IPS DF 4.7 (cell line): Measurements from ENCODE around the gene GUCY1A2.

ENCODE experiments used
- DNase-seq: peaks from one replicate; pipeline ENCODE4 v3.0.0-alpha.2; 2013; ENCODE audit warnings: low spot score; ENCODE audit errors: extremely low read depth

Gene GUCY1A2

DNA sequence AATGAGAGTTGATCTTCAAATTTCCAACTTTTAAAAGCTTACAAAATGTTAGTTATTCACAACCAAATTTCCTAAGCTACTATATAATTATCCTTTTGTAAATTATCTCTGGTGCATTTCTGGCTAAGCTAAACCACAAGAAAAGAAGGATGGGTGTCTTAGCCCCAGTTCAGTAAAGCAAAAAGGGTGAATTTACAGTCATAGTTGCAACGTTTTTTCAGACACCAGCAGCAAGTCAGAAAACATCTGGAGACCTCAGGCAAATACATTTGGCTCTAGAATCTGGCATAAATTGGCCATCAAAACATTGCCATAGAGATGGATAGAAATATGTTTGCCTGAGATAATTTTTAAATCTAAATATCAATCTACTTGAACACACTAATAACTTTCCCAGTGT, 257.0 kb downstream of the GUCY1A2 start:
- DNase-seq: no peak

DNA sequence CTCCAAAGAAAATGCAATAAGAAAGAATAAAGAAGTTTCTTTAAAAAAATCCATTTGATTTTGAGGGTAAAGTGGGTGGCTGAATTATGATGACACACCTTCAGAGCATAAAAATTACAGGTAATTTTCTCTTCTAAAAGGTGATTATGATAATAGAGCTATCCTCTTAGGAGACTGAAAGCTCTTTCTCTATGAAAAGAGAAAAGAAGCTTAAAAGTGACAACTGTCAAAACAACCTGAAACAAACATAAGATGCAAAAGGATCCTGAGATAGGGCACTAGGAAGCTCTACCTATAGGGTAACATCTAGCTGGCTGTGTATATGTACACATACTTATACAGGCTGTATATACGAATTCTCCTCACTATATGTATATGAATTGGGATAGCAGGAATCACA, 270.2 kb downstream of the GUCY1A2 start:
- DNase-seq: no peak

DNA sequence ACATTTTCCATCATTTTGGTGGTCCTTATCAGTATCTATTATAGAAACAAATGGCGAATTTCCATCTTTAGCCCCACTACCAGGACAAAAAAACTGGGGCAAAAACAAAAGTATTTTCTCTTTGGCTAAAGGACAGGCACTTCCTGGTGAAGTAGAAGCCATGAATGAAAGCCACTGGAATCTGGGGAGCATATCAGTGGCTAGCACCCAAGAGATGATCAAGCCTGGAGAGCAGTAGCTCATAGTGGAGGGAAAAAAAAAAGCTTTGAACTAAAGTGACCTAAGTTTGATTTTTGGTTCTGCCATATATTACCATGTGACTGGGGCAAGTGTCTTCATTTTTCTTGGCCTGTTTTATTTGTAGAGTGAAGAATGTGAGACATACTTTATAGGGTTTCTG, 272.3 kb downstream of the GUCY1A2 start:
- no peak for DNase-seq

DNA sequence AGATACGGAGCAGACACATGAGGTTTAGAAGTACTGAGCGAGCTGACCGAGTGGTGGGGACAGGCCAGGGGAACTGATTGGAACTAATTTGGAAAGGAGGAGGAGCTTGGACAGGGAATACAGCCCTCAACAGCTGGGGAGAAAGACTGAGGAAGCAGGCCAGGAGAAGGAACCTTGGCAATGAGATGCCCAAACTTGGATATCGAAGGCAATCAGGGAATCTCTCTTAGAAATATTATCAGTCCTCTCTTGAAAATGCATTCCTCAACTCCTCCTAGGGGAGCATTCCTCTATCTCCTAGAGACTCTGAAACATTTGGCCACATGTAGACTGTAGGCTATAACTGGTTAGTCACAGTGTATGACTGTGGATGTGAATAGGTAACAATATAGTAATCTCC, 284.6 kb downstream of the GUCY1A2 start:
- DNase-seq: no peak

DNA sequence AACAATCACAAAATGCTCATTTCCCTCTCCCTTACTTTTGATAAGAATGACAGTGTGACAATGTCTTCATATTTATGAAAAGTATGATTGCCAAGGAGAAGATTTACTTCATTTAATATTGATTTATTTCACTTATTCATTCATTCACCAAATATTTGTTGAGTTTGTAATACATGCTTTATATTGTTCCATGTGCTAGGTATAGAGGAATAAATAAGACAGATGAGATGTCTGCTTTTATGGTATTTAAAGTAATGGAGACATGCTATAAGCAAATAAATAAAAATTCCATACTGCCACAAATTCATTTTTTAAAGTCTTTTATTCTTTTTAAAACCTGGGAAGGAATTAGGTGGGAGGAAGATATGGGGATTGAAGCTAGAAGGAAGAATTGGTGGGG, 289.4 kb downstream of the GUCY1A2 start:
- no peak for DNase-seq

DNA sequence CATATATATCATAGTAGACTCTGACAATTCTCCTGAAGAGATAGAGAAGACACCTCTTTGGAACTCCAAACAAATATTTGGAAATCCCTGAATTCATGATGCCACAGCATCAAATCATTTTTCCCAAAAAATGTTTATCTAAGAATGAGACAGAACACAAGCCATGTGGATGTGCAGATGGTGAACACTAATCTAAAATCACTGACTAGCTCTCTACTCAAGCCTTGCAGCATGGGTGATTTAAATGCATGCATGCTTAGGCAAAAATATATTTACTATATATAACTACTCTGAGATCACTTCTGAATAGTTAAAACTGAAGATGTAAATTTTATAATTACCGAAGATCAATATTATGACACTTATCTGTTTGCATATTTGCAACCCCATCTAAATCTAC, 289.9 kb downstream of the GUCY1A2 start:
- no peak for DNase-seq

DNA sequence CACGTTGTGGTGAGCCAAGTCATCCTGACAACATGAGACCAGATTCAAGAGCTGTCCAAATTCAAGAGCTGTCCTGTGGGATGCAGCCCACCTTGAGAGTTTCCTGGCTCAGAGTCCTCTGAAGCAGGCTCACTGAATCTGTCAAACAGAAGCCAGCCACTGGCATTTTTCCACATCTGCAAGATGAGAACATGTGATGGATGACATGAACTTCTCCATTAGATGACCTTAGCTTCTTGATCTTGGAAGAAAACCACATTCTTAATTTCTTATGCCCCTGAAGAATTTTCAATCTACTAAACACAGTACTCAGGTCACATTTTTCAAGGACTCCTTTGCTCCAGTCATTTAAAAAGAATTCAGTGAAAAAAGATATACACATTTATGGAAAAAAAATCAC, 291.0 kb downstream of the GUCY1A2 start:
- no peak for DNase-seq

DNA sequence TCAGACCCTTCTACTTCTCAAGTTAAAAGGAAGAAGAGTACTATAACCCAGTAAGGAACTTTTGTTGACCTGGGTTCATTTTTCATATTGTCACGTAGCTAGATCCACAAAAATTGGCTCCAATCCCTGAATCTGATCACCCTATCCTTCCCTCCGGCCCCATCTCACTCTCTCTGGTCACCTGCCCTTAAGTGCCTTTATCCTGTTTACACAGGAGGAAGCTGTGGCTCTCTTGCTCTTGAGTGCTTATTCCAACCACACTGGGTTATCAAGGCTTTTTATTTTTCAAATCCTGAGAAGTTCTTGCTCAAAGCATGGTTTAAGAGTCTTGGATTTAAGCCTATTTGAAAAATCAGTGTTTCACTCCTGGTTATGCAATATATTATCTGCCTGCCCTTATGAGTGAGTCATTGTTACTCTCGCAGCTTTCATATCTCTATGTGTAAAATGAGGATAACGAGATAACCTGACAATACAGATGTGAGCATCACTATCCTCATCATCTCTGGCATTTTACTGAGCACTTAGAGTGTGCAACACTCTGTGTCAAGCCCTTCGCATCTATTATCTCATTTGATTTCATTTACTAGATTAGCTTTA, 293.9 kb downstream of the GUCY1A2 start:
- no peak for DNase-seq

DNA sequence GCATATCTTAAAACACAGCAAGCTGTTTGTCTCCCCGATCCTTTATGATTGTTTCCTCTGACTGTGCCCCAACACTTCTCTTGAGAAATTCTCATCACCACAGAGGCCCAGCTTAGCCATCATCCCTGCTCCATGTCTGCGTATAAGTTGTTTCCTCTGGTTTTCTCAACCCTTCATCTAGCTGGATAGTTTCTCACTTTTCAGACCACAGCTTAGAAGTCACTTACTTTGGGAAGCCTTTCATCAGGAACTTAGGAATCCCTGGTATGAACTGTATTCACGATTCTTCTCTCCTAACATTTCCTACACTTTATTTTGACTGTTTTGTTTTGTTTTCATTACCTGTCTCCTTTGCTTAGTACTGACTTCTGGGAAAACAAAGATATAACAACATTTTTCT, 295.2 kb downstream of the GUCY1A2 start:
- no peak for DNase-seq

DNA sequence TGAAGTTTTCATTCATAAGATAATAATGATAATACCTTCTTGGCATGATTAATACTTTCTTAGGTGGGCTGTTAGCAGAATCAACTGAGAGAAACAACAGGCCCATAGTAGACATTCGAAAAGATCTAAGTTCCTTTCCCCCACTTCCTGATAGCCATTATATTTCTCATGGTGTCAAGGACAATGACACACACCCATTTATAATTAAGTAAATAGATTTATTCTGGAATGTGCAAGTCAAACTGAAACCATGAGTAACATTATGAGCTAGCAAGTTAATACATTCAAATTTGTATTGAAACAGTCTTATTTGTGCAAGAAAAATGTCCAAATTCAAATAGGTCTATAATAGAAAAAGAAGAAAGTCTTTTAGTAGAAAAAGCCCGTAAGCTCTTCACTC, 301.1 kb downstream of the GUCY1A2 start:
- no peak for DNase-seq

DNA sequence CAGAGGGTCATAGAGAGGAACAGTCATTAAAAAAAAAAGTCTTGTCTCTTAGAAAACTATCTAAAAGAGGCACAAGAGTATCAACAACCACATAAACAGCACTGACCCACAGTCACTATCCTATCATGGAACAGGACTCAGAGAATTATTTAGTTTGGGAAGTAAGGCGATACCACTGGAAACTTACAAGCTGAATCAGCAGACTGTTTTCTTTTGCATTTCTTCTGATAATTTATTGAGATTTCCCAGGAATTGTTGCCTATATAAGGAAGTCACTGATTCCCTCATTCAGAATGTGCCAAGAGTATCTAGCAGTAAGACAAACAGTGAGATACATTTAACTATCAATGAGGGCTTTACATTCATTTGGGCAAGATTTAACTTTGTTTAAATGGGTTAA, 304.1 kb downstream of the GUCY1A2 start:
- DNase-seq: no peak

DNA sequence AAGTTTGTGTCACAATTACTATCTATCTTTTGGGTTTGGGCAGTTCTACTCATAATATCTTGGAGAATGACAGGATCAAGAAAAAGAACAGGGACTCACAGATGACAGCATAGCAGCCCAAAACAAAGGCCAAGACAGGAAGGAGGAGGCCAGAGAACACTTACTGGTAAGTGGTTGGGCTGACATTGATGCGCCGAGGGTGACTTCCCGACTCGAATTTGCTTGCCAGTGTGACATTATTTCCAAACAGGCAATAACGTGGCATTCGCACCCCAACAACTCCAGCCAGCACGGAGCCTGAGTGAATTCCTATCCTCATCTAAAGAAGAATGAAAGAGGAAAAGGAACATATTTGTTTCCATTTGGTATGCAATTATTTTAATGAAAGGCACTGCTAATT, 309.9 kb downstream of the GUCY1A2 start:
- no peak for DNase-seq

DNA sequence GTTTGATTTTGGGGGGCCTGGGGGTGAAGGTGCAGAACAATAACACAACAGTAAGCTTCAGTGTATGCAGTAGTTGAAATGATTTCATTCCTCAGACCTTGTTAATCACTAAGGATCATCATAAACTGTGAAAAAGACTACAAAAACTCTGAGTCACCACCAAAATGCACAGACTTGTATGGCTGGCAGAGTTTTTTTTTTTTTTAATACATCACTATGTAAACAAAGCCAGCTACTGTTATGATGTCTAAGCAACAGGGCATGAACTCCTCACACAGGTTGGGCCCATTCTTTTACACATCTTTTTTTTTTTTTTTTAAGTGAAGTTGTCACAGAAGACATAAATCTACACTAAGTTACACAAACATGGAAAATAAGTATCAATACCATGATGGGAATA, 311.9 kb downstream of the GUCY1A2 start:
- no peak for DNase-seq

DNA sequence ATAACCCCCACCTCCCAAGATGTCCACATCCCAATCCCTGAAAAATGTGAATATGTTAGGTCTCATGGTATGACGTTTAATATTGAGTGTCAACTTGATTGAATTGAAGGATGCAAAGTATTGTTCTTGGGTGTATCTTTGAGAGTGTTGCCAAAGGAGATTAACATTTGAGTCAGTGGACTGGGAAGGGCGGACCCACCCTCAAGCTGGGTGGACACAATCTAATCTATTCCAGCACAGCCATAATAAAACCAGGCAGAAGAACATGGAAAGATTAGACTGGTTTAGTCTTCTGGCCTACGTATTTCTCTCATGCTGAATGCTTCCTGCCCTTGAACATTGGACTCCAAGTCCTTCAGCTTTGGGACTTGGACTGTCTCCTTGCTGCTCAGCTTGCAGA, 315.5 kb downstream of the GUCY1A2 start:
- DNase-seq: no peak

DNA sequence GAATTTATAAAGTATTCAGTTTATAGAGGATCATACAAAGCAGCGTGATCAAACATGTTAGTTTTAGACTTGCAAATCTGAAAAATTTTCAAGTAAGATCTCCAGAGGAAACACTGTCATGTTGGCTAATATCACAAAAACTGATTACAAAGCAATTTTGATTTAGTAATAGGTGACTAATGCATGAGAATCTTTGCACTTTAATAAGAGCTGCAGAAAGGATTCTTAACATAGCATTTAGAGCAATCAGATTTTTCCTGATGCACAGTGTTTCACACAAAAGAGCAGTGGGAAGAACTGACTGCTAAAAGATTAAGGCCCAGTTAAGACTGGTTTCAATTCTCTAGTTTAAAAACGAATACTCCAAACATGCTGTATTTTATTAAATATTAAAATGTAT, 321.2 kb downstream of the GUCY1A2 start:
- DNase-seq: no peak

DNA sequence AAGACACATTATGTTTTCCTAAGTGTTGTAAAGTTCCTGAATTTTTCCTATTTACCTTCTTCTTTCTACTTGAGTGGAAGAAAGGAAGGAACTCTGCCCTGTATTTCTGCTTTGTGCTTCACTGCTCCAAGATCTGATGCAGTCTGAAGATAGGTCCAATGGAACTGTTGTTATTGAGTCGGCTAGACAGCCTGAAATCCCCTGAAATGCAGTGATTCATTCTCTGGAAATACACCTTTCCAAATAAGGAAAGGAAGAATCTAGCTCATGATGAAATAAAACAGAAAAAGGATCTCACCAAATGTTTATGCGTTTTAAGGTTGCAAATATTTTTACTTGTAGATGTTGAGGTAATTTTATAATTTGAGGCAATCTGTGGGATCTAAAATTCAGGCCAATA, 322.8 kb downstream of the GUCY1A2 start:
- DNase-seq: no peak

DNA sequence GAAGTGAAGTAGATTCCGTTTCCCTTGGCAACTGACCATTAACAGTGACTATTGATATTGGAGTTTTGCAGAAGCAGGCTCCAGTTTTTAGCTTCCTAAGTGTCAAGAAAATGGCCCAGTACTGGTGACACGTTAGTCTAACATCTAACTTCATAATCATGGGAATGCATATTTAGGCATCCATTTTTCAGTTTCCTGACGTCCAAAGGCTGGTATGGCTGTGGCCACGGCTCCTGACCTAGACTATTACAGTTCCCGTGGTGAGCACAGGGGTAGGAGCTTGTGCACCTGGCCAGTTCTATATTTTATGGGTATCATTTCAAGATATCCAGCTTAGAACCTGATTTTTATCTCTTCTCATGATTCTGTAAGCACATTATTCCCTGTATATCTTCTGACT, 323.8 kb downstream of the GUCY1A2 start:
- no peak for DNase-seq

DNA sequence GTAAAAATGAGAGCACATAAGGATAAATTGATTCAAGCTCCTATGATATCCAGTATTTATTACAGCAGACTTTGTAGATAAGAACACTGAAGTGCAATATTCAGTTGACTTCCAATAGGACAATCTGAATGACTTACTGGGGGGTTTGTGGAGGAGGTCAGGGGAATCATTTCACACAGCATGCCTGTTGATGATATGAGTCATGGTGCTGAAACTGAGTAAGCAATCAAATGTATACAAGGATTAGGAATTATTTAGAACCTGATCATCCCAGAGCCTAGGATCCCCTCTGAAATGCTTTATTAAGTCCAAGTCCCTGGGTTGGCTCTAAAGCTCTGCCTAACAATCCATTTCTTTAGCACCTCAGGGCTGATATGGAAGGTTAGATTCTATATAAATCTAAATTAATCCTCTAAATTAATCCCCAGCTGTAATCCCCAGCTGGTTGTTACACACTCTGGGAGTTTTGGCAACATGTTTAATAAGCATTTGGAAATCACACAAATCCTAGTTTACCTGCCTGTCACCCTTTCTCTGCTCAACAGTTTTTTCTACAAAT, 326.4 kb downstream of the GUCY1A2 start:
- DNase-seq: no peak

DNA sequence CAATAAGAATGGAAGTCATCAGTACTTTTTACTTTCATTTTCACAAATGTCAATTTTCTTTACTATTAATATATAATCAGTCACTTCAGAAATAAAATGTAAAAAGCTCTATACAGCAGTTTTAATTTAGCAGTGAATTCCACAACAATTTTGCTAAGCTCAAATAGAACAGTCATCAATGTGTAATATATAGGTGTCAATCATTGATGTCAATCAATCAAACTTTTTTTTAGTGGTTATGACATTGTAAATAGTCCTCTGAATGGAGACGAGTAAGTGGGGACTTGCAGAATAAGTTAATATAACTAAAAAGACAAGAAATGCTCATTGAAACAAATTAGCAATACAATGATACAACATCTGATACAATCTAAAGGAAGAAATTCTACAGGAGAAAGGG, 327.4 kb downstream of the GUCY1A2 start:
- no peak for DNase-seq

DNA sequence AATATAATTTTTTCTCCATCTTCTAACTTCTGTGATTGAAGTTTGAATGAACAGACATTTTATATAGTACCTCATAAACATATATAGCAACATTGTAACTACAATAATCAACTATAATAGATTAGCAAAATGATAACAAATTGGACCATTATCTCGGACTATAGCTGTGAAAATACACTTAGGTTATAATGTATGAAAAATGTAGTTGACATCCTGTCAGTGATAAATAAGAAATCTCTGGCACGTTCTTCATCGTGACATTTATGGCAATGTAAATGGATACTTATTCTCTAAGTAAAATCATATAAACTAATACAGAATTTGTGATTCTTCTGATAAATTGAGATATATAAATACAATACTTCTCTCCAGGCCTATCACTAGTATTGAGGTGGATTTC, 333.3 kb downstream of the GUCY1A2 start:
- DNase-seq: no peak

DNA sequence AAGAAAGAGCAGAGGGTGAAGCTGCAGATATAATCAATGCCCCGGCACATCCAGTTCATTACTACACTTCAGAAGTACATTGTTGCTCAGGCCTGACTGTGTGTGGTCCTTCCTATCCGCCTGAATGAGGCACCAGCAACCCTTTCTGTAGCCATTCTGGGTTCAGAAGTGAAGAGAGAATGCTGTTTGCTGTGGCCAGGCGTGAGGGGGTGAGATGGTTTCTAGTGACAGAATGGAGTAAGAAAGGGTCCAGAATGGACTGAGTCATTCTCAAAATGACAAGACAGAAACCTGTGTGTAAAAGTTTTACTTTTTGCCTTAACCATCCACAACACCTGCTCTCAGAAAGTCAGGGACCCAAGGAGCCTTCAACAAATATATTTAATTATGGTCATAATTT, 334.8 kb downstream of the GUCY1A2 start:
- DNase-seq: no peak

DNA sequence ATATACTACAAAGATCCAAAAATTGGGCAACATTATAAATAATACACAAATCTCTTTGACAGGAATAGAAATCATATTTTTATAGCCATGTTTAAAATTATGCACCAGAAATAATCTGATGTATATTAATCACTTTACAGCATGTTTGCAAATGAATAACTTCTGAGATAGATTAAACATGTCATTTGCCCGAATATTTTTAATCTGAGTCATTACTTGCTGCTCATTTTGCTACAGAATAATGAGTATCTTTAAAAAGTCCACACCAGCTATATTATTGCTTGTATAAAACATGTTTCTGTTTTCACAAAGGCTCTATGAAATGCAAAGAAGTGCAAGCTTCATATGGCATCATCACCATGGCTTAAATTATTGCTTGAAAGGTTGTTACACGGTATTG, 336.8 kb downstream of the GUCY1A2 start:
- no peak for DNase-seq

DNA sequence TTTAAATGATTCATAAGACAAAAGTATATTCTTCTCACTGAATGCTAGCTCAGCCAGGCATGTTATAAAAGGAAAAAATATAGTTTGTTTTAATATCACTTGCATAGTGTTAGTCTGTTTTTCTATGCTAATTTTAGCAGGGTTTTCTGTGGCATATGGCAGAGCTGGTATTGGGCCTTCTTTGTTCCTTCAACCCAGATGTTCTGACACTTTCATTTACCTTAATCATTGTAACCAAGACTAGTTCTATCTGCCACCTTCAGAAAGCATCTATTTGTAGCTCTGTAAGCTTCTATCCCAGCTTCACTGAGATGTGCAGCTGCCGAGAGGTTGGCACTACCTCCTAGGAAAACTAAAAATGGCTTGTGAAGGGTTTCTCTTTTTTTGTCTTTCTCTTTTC, 338.7 kb downstream of the GUCY1A2 start:
- DNase-seq: no peak

DNA sequence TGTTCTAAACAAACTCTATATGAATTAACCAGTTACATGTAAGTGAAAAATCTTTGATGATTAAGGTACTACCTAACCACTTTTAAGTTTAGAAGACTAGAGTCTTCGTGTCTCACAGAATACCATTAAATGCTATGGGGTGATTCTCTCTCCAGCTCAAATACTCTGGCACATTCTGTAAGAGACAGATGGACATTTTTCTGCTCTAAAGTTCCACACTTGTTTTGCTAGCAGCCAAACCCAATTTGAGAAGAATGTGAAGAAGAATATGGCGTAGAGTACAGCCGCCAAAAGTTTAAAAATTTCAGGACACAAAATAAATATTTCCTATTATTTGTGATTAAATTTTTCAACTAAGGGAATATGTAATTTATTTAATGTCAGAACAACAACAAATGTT, 339.1 kb downstream of the GUCY1A2 start:
- no peak for DNase-seq
